Measurements from ENCODE around the gene TNFRSF1B.
A peak's percentile ranks its signal among the peaks of the same experiment; 100 is the strongest.

TNFRSF1B gene

DNA sequence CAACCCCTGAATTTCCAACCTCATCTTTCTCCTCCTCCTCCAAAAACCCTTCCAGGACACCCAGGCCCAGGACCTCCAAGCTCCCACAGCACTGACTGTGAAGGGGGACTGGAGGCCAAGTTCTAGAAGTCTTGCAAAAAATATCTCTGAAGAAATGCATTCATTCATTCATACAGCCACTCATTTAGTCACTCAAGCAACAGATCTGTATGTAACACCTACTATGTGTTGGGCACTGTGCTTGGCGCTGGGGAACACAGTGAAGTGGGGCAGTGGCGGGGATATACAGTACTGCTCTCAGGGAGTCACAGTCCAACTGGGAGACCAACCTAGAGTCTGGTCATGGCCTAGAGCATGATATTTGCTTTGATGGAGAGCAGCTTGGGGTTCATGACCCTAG is 15.3 kb upstream of the TNFRSF1B start:
- Histone ChIP-seq H3K27ac (ENCODE audit: low read depth, low read length) (no peak overlapping the region), H3K4me1 (ENCODE audit: insufficient read depth, low read length) (no peaks in the 10 kb centered on the region), H3K4me3 (ENCODE audit: low read depth in 1 of 2, low read length in 2 of 2) (no peak overlapping the region)

DNA sequence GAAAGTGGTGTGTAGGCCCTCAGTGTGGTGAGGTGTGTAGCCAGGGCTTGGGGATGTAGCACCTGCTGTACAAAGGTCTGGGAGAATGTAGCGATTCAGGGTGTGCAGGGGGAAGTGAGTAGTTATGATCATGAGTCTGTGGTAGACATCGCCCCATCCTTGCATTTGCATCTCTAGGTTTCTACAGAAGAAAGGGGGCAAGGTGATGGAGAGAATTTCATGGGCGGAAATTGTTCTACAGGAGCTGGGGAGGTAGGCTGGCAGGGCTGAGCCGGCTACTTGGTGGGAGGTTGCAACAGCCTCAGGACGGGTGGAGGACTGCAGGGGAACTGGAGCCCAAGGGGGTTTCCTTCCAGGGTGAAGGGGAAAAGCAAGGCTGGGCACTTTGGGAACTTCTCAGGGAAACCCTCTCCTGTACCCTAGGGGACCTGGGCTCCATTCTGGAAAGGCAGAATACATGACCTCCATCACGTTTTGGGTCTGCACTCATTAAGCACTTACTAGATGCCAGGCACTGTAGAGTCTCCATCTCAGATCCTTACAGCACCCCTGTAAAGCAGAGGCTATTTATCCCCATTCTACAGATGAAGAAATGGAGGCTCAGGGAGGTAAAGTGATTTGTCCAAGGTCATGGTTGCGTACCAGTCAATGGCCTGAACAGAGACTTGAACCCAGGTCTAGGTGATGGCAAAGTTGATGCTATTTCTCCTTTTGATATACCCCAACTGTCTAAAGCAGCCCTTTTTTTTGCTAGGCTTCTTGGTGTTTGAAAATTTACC is 14.5 kb upstream of the TNFRSF1B start:
- Histone ChIP-seq H3K9ac (ENCODE audit: low read length) (no peak overlapping the region), H3K27me3 (ENCODE audit: control insufficient read depth in 1 of 2, insufficient read depth in 2 of 2, low read length in 2 of 2) (no peaks in the 10 kb centered on the region), H3K4me3 (ENCODE audit: low read depth in 1 of 2, low read length in 2 of 2) (no peak overlapping the region), H3K4me1 (ENCODE audit: insufficient read depth, low read length) (no peaks in the 10 kb centered on the region), H3K27ac (ENCODE audit: low read depth, low read length) (no peak overlapping the region), H3K9me3 (ENCODE audit: low read length) (no peaks in the 10 kb centered on the region), H3K36me3 (ENCODE audit: insufficient read depth, low read length) (no peaks in the 10 kb centered on the region)

More for the DNA sequence above, 15.3 kb upstream of the TNFRSF1B start:
- Histone ChIP-seq H3K9ac (ENCODE audit: low read length) (no peak overlapping the region), H3K36me3 (ENCODE audit: insufficient read depth, low read length) (no peaks in the 10 kb centered on the region), H3K27me3 (ENCODE audit: control insufficient read depth in 1 of 2, insufficient read depth in 2 of 2, low read length in 2 of 2) (no peaks in the 10 kb centered on the region), H3K9me3 (ENCODE audit: low read length) (no peaks in the 10 kb centered on the region)

DNA sequence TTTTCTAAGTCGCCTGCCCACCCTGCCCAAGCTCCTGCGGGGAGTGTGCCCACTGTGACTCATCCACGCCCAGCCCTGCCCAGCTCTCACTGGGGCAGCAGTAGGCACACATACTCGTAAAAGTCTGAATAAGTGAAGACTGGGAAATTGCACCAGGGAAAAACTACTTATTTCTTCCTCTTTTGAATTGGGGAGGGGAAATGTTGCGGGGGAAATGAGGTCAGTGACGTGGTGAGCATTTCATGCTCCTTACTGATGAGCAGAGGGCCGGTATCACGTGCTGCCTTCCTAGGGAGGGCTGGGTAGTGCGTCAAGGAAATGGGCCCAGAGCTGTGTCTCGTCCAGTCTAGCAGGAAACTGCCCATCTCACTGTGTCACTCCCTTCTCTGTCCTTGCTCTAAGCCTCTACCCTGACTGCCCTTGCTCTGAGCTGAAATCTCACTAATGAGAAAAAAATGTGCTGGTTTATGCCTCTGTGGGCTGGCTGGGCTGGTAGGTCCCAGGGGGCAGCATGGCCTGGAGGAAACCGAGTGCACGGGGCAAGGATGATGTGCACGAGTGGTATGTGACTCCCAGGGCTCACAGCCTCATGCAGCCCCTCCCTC is 13.5 kb upstream of the TNFRSF1B start:
- Histone ChIP-seq H3K9me3 (ENCODE audit: low read length) (no peaks in the 10 kb centered on the region), H3K36me3 (ENCODE audit: insufficient read depth, low read length) (no peaks in the 10 kb centered on the region), H3K27me3 (ENCODE audit: control insufficient read depth in 1 of 2, insufficient read depth in 2 of 2, low read length in 2 of 2) (no peaks in the 10 kb centered on the region), H3K4me3 (ENCODE audit: low read depth in 1 of 2, low read length in 2 of 2) (no peak overlapping the region), H3K27ac (ENCODE audit: low read depth, low read length) (no peak overlapping the region), H3K4me1 (ENCODE audit: insufficient read depth, low read length) (no peaks in the 10 kb centered on the region), H3K9ac (ENCODE audit: low read length) (no peak overlapping the region)

DNA sequence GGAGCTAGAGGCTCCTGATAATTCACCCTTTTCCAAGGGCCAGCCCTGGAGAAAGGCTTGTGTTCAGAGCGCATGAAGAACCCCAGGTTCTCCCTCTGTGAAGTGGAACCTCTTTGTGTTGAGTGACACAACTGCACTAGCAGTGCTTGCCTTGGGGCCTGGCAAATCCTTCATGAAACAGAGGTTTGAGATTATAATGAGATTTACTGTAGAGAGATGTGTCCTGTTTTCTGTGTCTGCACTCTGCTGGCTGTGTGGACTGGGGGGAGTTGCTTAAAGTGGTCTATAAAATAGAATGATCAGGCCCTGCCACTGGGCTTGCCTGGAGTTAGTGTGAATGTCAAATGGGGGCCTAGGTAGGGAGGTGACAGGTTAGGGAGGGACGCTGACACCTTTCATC is 11.5 kb upstream of the TNFRSF1B start:
- no peak overlapping the region for H3K9ac ChIP-seq (ENCODE audit: low read length)
- H3K27ac ChIP-seq (ENCODE audit: low read depth, low read length) = no peak overlapping the region
- H3K9me3 ChIP-seq (ENCODE audit: low read length) = no peaks in the 10 kb centered on the region
- H3K4me3 ChIP-seq (ENCODE audit: low read depth in 1 of 2, low read length in 2 of 2) = no peak overlapping the region
- H3K27me3 ChIP-seq (ENCODE audit: control insufficient read depth in 1 of 2, insufficient read depth in 2 of 2, low read length in 2 of 2) = no peaks in the 10 kb centered on the region
- no peaks in the 10 kb centered on the region for H3K36me3 ChIP-seq (ENCODE audit: insufficient read depth, low read length)
- no peaks in the 10 kb centered on the region for H3K4me1 ChIP-seq (ENCODE audit: insufficient read depth, low read length)

DNA sequence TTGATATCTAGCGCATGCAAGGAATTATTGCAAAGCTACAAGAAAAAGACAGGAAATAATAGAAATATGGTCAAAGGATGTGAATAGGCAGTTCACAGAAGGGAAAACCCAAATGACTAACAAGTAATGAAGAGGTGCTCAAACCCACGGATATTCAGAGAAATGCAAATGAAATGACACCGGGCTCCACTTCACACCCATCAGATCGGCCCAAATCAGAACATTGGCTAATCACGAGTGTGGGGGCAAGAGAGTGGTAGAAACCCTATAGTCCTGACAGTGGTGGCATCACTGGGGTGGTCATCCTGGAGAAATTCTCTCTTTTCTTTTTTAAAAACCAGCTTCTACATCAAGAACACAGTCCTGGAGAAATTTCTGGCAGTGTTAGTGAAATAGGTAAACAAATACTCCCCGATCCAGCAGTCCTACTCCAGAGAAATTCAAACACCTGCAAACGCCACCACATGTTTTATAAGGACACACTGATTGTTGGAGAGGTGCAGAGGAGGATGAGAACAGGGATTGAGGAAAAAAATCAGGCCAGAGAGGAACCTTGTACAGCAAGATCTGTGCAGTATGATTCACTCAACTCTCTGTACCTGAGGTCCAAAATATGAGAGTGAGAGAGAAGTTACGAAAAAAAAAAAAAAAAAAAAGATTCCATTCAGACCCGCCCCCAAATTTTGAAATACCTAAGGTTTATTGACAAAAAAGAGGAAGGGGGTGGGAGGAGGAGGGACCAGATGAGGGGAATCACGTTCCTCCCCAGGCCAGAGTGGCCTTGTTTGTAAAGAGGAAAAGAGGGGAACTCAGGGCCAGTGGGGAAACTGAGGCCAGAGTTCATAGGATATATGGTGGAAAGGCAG is 9.2 kb upstream of the TNFRSF1B start:
- H3K9me3 ChIP-seq (ENCODE audit: low read length) = no peaks in the 10 kb centered on the region
- no peak overlapping the region for H3K27ac ChIP-seq (ENCODE audit: low read depth, low read length)
- no peaks in the 10 kb centered on the region for H3K36me3 ChIP-seq (ENCODE audit: insufficient read depth, low read length)
- no peaks in the 10 kb centered on the region for H3K27me3 ChIP-seq (ENCODE audit: control insufficient read depth in 1 of 2, insufficient read depth in 2 of 2, low read length in 2 of 2)
- no peak overlapping the region for H3K9ac ChIP-seq (ENCODE audit: low read length)
- H3K4me1 ChIP-seq (ENCODE audit: insufficient read depth, low read length) = peaks cover 9% of the 10 kb centered on the region
- H3K4me3 ChIP-seq (ENCODE audit: low read depth in 1 of 2, low read length in 2 of 2) = no peak overlapping the region

DNA sequence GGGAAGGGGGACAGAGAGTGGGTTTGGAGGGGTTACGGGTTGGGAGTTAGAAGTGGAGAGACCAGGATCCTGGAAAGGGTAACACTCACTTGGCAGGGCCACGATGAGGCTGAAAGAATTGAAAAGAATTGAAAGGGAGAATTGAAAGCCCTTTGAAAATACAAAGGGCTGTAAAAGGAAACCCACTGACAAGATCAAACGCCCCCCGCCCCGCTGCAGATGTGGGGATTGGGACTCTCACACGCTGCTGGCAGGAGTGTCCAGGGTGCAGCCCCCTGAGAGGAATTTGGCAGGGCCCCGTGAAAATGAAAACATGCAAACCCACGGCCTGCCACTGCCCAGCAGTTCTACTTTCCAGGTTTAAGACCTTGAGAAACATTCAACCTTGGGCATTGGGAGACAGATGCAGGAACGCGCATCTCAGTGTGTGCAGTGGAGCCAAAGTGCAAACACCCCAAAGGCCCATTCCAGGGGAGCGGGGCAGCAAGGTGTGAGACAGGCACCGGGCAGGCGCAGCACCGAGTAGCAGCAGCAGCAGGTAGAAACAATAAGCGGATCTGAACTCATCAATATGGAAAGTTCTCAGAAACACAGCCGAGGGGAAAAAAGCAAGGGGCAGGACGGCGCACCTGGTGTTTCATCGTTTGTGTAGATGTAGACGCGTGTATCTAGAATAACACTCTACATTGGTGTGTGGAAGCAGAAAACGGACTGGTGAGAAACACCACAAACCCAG is 8.3 kb upstream of the TNFRSF1B start:
- H3K36me3 ChIP-seq (ENCODE audit: insufficient read depth, low read length) = no peaks in the 10 kb centered on the region

DNA sequence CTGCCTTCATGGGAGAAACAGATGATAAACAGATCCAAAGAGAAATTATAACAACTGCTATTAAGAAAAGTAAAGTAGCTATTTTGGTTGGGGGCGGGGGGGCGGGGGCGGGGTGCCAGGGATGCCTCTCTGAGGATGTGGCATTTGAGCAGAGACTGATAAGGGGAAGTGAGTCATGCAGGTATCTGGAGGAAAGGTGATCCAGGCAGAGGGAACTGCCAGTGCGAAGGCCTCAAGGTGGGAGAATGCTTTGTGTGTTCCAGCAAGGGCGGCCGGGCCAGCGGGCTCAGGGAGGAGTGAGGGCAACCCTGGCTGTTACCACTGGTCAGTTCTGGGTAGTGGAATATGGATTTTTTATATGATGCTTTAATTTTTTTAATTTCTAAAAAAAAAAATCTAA is 7.0 kb upstream of the TNFRSF1B start:
- Histone ChIP-seq H3K9ac (ENCODE audit: low read length) (no peak overlapping the region), H3K27me3 (ENCODE audit: control insufficient read depth in 1 of 2, insufficient read depth in 2 of 2, low read length in 2 of 2) (no peaks in the 10 kb centered on the region), H3K4me1 (ENCODE audit: insufficient read depth, low read length) (peaks cover 9% of the 10 kb centered on the region), H3K4me3 (ENCODE audit: low read depth in 1 of 2, low read length in 2 of 2) (no peak overlapping the region), H3K9me3 (ENCODE audit: low read length) (no peaks in the 10 kb centered on the region), H3K27ac (ENCODE audit: low read depth, low read length) (no peak overlapping the region), H3K36me3 (ENCODE audit: insufficient read depth, low read length) (no peaks in the 10 kb centered on the region)

More for the DNA sequence above, 8.3 kb upstream of the TNFRSF1B start:
- Histone ChIP-seq H3K4me3 (ENCODE audit: low read depth in 1 of 2, low read length in 2 of 2) (no peak overlapping the region), H3K4me1 (ENCODE audit: insufficient read depth, low read length) (peaks cover 9% of the 10 kb centered on the region), H3K27me3 (ENCODE audit: control insufficient read depth in 1 of 2, insufficient read depth in 2 of 2, low read length in 2 of 2) (no peaks in the 10 kb centered on the region), H3K27ac (ENCODE audit: low read depth, low read length) (no peak overlapping the region), H3K9ac (ENCODE audit: low read length) (no peak overlapping the region), H3K9me3 (ENCODE audit: low read length) (no peaks in the 10 kb centered on the region)

DNA sequence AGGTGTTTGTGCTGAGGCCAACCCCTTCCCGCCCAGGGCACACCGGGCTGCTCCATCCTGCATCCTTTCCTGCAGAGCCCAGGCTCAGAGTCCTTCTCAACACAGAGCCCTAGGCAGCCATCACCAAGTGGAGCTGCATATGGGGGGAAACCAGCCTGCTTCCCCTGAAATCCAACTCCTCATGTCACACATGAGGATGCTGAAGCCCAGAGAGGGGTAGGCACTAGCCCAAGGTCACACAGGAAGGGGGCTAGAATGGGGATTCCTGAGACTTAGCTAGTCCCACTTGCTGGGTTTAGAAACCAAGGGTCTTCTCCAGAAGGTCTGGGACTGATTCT is 5.5 kb upstream of the TNFRSF1B start:
- H3K4me1 ChIP-seq (ENCODE audit: insufficient read depth, low read length) = peaks cover 9% of the 10 kb centered on the region
- H3K9me3 ChIP-seq (ENCODE audit: low read length) = no peaks in the 10 kb centered on the region
- no peaks in the 10 kb centered on the region for H3K27me3 ChIP-seq (ENCODE audit: control insufficient read depth in 1 of 2, insufficient read depth in 2 of 2, low read length in 2 of 2)
- H3K27ac ChIP-seq (ENCODE audit: low read depth, low read length) = peak overlapping the region; percentile 3
- no peak overlapping the region for H3K4me3 ChIP-seq (ENCODE audit: low read depth in 1 of 2, low read length in 2 of 2)
- no peaks in the 10 kb centered on the region for H3K36me3 ChIP-seq (ENCODE audit: insufficient read depth, low read length)
- H3K9ac ChIP-seq (ENCODE audit: low read length) = no peak overlapping the region

DNA sequence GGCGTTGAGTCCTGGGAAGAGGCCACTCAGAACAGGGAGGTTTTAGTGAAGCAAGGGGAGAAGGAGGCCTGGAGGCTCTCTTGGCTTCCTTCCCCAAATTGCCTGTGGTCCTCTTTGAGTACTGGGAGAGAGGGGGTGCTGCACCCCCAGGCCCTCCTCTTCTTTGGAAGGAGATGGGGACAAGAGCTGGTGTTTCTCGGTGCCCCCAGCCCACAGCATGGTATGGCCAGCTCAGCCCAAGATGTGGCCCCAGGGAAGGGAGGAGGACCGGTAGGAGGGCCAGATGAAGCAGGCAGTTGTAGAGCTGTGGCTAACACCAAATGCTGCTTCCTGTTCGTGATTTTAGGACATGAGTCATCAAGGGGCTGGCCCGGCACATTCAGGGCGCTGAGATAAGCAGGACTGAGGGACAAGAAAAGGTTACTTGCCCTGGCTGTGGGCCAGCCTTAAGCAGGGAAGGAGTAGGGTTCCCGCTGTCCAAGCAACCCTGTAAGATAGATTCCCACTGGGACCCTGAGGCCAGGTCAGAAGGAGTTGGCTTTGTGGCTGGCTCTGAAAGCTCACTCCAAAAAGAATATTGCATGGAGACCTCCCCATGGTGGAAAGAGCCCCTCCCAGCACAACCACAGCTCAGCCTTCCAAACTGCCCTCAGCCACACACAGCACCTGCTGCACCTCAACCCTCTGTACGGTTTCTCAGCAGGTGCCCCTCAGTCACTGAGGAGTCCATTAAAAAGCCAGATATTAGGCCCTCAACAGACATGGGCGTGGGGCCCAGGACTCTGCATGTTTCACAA is 4.9 kb upstream of the TNFRSF1B start:
- Histone ChIP-seq H3K4me3 (ENCODE audit: low read depth in 1 of 2, low read length in 2 of 2) (no peak overlapping the region), H3K27ac (ENCODE audit: low read depth, low read length) (peak overlapping the region; percentile 3), H3K4me1 (ENCODE audit: insufficient read depth, low read length) (peaks cover 9% of the 10 kb centered on the region), H3K9me3 (ENCODE audit: low read length) (no peaks in the 10 kb centered on the region), H3K27me3 (ENCODE audit: control insufficient read depth in 1 of 2, insufficient read depth in 2 of 2, low read length in 2 of 2) (peaks cover 0 to 2% of the 10 kb centered on the region in 2 donors), H3K36me3 (ENCODE audit: insufficient read depth, low read length) (no peaks in the 10 kb centered on the region), H3K9ac (ENCODE audit: low read length) (no peak overlapping the region)

DNA sequence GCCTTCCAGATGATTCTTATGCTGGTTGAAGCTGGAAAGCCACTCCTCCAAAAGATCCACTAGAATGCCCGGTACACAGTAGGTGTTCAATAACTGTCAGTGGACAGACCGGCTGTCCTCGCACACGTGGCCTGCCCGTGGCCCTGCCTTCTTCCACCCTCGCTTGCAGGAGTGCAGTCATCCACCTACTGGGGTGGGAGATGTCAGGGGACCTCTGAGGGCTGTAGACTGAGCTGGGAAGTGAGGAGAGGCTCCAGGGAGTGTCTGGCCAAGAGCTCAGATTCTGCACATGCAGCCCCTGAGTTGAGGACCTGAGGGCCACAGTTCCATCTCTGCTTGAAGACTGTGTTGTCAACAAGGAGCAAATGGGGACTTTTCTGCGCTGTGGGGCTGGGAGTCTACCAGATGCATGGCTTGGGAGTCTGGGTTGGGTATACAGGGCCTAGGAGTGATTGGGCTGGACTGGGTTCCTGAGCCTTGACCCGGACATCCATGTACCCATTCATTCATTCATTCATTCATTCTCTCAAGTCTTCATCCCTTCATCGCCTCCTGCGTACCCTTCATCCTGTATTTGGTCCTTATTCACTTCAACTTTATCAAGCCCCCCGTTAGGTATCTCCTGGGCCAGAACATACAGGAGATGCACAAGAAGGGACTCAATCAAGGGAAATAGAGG is 4.2 kb upstream of the TNFRSF1B start:
- peaks cover 0 to 9% of the 10 kb centered on the region in 2 donors for H3K27me3 ChIP-seq (ENCODE audit: control insufficient read depth in 1 of 2, insufficient read depth in 2 of 2, low read length in 2 of 2)
- H3K27ac ChIP-seq (ENCODE audit: low read depth, low read length) = no peak overlapping the region
- H3K36me3 ChIP-seq (ENCODE audit: insufficient read depth, low read length) = no peaks in the 10 kb centered on the region
- H3K9ac ChIP-seq (ENCODE audit: low read length) = no peak overlapping the region
- no peaks in the 10 kb centered on the region for H3K9me3 ChIP-seq (ENCODE audit: low read length)
- peaks cover 9% of the 10 kb centered on the region for H3K4me1 ChIP-seq (ENCODE audit: insufficient read depth, low read length)
- no peak overlapping the region for H3K4me3 ChIP-seq (ENCODE audit: low read depth in 1 of 2, low read length in 2 of 2)
